Ishikawa (cell line): ENCODE results near the gene DTX1.

Experiments used
- CEBPB ChIP-seq: IDR thresholded peaks from 2 replicates; pipeline ENCODE4 v1.6.1; 2012
- CREB1 ChIP-seq: IDR thresholded peaks from 2 replicates; pipeline ENCODE4 v1.6.1; 2012; ENCODE audit warnings: low read depth
- EGR1 ChIP-seq: IDR thresholded peaks from 2 replicates; pipeline ENCODE4 v1.6.1; 2012
- EP300 ChIP-seq: IDR thresholded peaks from 2 replicates; pipeline ENCODE4 v1.6.1; 2012; ENCODE audit warnings: borderline replicate concordance
- FOXM1 ChIP-seq: IDR thresholded peaks from 2 replicates; pipeline ENCODE4 v1.6.1; 2012; ENCODE audit warnings: low read depth, borderline replicate concordance
- NFIC ChIP-seq: IDR thresholded peaks from 2 replicates; pipeline ENCODE4 v1.6.1; 2012
- RAD21 ChIP-seq: IDR thresholded peaks from 2 replicates; pipeline ENCODE4 v1.6.1; 2012; ENCODE audit warnings: low read depth
- TAF1 ChIP-seq: IDR thresholded peaks from 2 replicates; pipeline ENCODE4 v1.6.1; 2012; ENCODE audit warnings: low read depth, mild to moderate bottlenecking
- TCF12 ChIP-seq: IDR thresholded peaks from 2 replicates; pipeline ENCODE4 v1.6.1; 2012; ENCODE audit warnings: low read depth
- TEAD4 ChIP-seq: IDR thresholded peaks from 2 replicates; pipeline ENCODE4 v1.6.1; 2012
- YY1 ChIP-seq: IDR thresholded peaks from 2 replicates; pipeline ENCODE4 v1.6.1; 2012; ENCODE audit warnings: low read depth
- TF ChIP-seq, protein P1 (sequence below): IDR thresholded peaks from 2 replicates; pipeline ENCODE4 v1.6.1; 2012
- TF ChIP-seq, protein P2 (sequence below): IDR thresholded peaks from 2 replicates; pipeline ENCODE4 v1.6.1; 2012; ENCODE audit warnings: low read depth, mild to moderate bottlenecking

DNA sequence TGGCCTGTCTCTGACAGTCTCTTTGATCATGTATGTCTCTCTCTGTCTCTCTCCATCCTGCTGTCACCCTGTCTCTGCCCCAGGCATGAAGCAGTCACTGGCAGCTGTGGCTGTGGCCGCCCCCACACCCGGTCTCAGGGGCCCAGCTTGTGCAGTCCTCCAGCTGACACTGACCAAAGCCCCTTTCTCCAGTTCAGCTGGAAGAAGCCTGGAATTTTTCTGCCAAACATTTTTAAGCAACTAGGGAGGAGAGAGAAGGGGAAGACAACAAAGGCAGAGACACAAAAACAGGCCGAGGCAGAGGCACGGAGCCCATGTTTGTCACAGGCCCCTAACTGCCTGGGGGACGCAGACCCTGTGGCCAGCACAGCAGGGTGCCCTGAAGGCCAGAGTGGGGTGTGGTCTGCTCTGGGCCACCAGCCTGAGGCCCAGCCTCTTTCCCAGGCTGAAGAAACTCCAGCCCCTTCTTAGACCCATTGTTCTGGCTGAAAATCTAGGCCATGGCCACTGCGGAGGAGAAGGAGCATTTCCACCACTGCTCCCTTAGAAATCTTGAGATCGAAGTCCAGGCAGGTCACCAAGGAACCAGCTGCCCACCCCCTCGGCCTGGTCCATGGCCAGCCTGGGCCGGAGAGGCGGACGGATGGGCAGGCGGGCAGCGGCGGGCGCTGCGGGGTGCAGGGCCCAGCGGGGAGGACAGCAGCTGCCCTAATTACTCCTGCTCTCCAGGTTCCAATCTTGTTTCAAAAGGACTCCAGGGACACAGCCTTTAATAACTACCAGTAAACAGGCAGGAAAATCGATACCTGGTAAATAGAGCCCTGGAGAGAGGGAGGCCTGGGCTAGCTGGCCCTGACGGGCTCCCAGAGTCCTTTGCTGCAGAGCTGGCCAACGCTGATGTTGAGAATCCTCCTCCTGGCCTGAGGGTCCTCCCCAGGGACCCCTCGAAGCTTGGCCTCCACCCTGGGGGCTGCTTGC lies 14.9 kb downstream of the DTX1 start:
- TF ChIP-seq EP300: no peak
- TF ChIP-seq TCF12: no peak
- TF ChIP-seq, protein P1, sequence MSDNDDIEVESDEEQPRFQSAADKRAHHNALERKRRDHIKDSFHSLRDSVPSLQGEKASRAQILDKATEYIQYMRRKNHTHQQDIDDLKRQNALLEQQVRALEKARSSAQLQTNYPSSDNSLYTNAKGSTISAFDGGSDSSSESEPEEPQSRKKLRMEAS: no peak
- no peak for TF ChIP-seq NFIC
- no peak for TF ChIP-seq RAD21
- no peak for TF ChIP-seq CREB1
- TF ChIP-seq CEBPB: no peak
- TF ChIP-seq YY1: no peak
- no peak for TF ChIP-seq EGR1
- TF ChIP-seq, protein P2, sequence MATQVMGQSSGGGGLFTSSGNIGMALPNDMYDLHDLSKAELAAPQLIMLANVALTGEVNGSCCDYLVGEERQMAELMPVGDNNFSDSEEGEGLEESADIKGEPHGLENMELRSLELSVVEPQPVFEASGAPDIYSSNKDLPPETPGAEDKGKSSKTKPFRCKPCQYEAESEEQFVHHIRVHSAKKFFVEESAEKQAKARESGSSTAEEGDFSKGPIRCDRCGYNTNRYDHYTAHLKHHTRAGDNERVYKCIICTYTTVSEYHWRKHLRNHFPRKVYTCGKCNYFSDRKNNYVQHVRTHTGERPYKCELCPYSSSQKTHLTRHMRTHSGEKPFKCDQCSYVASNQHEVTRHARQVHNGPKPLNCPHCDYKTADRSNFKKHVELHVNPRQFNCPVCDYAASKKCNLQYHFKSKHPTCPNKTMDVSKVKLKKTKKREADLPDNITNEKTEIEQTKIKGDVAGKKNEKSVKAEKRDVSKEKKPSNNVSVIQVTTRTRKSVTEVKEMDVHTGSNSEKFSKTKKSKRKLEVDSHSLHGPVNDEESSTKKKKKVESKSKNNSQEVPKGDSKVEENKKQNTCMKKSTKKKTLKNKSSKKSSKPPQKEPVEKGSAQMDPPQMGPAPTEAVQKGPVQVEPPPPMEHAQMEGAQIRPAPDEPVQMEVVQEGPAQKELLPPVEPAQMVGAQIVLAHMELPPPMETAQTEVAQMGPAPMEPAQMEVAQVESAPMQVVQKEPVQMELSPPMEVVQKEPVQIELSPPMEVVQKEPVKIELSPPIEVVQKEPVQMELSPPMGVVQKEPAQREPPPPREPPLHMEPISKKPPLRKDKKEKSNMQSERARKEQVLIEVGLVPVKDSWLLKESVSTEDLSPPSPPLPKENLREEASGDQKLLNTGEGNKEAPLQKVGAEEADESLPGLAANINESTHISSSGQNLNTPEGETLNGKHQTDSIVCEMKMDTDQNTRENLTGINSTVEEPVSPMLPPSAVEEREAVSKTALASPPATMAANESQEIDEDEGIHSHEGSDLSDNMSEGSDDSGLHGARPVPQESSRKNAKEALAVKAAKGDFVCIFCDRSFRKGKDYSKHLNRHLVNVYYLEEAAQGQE: no peak
- TF ChIP-seq FOXM1: no peak
- no peak for TF ChIP-seq TEAD4
- no peak for TF ChIP-seq TAF1
